Activated gamma-delta T cell treated with Interleukin-2 at 50 U/mL for 16 hours (primary cell): Measurements from ENCODE around the gene EXOC3L1.

Source experiments
- DNase-seq: peaks from one replicate; pipeline ENCODE4 v3.0.0-alpha.2; 2020

EXOC3L1 gene

DNA sequence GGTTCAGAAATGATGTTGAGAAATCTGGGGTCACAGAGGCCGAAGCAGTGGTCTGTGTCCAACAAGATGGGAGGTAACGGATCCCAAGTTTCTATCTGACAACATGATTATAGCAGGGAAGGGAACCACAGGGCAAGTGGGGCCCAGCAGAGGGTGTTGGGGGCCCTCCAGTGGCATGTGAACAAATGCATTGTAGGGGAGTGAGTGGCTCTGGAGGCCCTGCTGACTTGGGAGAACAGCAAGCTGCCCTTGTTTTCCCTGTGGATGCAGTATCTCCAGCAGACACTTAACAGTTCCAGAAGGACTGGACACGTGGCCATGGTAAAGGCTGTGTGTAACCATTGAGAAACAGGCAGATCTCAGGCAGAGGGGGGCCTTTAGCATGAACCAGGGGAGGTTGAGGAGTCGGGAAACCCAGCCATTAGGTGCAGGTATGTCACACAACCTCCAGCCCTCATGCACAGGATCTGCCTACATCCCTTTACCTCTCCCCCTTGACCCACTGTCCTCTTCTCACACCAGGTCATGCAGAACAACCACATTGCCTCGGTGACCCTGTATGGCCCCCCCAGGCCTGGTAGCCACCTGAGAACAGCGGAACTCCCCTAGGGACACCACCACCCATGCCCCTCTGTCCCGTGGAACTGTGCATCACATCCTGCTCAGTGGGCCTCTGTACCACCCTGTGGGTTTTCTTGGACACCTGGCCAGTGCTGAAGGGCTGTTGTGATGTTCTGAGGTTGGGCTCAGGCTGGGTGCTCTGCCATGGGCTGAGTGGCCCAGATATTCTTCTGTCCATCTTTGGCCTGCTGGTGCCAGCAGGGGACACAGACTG is 43.2 kb downstream of the EXOC3L1 start:
- no peak for DNase-seq

DNA sequence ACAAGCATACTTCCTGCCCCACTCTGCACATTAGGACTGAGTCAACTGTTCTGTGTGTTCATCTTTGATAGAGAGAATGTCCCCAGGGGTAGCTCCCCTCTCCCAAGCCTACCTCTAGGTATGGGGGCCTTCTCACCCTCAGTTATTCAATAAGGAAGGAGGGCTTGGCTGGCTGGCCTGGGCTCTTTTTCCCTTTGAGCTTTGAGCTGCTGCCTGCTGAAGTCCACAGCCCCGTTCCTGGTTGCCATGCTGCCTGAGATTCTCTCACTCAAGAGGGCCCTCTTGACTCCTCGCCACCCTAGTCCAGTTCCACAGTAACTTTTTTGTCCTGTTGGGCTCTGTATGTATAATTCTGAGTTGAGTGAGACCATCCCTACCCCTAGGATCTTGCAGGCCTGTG is 44.2 kb downstream of the EXOC3L1 start:
- DNase-seq, result no peak

DNA sequence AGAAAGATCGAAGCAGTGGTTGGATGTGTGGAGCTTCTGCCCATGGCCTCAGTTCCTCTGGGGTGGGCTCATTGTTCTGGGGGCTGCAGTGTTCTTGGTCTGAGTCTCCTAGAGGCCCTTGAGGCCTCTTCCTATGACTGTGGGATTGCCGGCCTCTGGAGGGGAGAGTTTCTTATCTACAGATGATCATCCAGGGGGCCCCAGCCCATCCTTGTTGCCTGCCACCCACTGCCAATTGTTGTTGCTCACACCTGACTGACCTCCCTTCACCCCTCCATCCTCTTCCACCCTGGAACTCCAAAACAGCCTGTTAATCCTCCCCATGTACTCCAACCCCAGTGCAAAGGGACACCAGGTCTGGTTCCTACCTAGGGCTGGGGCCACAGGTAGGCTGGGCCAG is 45.0 kb downstream of the EXOC3L1 start:
- DNase-seq, result no peak

DNA sequence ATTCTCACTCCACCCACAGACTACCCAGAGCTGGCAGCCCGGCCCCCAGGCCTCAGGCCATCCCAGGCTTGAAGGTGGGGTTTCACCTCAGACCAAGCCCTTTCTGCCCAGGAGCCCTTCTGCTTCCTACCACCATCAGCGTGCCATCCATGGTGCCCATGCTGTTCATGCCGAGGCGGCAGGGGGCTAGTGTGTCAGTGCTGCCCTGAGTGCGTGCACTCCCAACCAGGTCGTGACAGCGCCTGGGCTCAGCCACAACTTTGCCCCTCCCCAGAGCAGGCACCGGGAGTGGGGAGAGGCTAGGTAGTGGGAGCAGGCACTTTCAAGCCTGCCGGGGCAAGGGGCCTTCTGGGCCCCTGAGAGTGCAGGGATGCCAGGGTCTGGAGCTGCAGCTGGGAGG is 47.6 kb downstream of the EXOC3L1 start:
- no peak for DNase-seq

DNA sequence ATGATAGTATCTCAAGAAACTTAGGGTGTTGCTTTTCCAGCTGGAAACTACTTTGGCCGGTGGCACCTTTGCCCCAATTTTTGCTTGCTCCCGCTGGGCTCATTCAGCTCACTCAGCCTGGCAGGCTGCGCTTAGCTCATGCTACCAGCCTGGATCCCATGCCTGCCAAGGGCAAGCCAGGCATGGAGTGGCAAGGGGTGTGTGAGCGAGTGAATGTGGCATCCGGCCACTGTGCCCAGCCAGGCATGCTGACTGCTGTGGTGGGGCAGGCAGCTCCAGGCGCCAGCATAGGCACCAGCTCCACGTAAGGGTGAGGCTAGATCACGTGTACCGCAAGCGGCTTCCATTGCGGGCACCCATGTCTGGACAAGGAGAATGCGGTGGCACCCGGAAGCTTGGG is 48.5 kb downstream of the EXOC3L1 start:
- no peak for DNase-seq

DNA sequence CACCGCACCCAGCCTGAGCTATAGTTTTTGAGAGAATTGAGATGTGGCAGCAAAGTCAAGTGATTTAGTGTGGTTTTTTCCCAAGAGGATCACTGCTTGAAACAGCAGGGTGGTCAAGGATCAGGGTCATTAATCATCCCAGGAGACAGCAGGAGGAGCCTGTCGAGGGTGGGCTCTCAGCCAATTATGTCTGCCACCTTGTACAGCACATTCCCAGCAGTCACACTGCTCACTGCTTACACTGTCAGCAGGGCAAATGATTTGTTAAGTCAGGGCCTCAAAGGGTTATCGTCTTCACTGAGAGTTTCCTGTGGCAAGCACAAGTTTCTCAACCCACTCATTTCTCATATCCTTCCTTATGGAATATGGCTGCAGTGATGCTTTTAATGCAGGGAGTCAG is 52.3 kb downstream of the EXOC3L1 start:
- DNase-seq, result no peak
